HCT116 (cell line): Measurements from ENCODE around the gene TWF1. TPM values are rescaled to one million over a fixed set of nuclear protein-coding genes. Genes with fewer than 3 reads are reported as not detected.

Source experiments
- ATAC-seq: fragments of 200-7000 bp; cut with Tn5 transposase; 2 replicates; pipeline ENCODE4 v1.9.1; 2020; ENCODE audit warnings: mild to moderate bottlenecking, moderate library complexity
- BruUV-seq: library from RNA; stranded (reverse); fragments of 400-500 nt; replicated peaks from 2 replicates; lab custom pipeline; 2021; lab: Mats Ljungman, UMichigan
- CTCF ChIA-PET: fragments of 300-600 bp; sonication (Branson Sonifier 250); formaldehyde crosslinking; loops from one replicate; lab custom pipeline; 2021; ENCODE audit warnings: antibody characterized with exemption; lab: Charles Lee
- POLR2A ChIA-PET: fragments of 300-600, 350-600 bp; sonication (Branson Sonifier 250); formaldehyde crosslinking; loops from one replicate; lab custom pipeline; 2021; ENCODE audit warnings: antibody characterized with exemption; lab: Charles Lee
- RAD21 ChIA-PET, 2 experiments: fragments of 300-600 bp; sonication (Branson Sonifier 250); formaldehyde crosslinking; loops; one replicate each; lab custom pipeline; 2023; ENCODE audit warnings: low total read pairs in 2 of 2; ENCODE audit not compliant: uncharacterized antibody in 2 of 2, unreplicated experiment in 2 of 2, low non-redundant PET in 1 of 2; lab: Charles Lee
- DNase-seq: peaks from one replicate; pipeline ENCODE4 v3.0.0-alpha.2; 2010; ENCODE audit warnings: low read depth, low spot score
- H2AFZ ChIP-seq: fragments of 200-600 bp; shearing (Covaris generic), sonication (generic); 2 replicates; pipeline ENCODE4 v1.6.1; 2017; ENCODE audit warnings: low read depth, mixed run types, mixed read lengths, antibody characterized with exemption, low read length; ENCODE audit not compliant: poor library complexity, severe bottlenecking
- H3K27ac ChIP-seq: 2 replicates; pipeline ENCODE4 v1.5.1; 2012; ENCODE audit warnings: low read depth, low read length
- H3K27me3 ChIP-seq: fragments of 200-600 bp; sonication (generic); 2 replicates; pipeline ENCODE4 v1.6.1; 2016; ENCODE audit warnings: mixed run types, low read length, mixed read lengths; ENCODE audit not compliant: insufficient read depth
- H3K36me3 ChIP-seq, 2 experiments: fragments of 200-500 bp in 1 of 2; fragments of 200-600 bp in 1 of 2; sonication (Bioruptor generic) in 1 of 2; sonication (generic) in 1 of 2; 2 replicates each; pipeline versions ENCODE4 v1.5.1 to v1.6.1; 2014 to 2016; ENCODE audit warnings: low read length in 2 of 2, inconsistent platforms in 1 of 2, mixed read lengths in 1 of 2, mixed run types in 1 of 2; ENCODE audit not compliant: insufficient read depth in 2 of 2, control insufficient read depth in 1 of 2
- H3K4me1 ChIP-seq, 2 experiments: fragments of 200-600 bp in 1 of 2; sonication (generic) in 1 of 2; 2 replicates each; pipeline versions ENCODE4 v1.5.1 to v1.6.1; 2012 to 2017; ENCODE audit warnings: low read length in 2 of 2, inconsistent platforms in 1 of 2, mild to moderate bottlenecking in 1 of 2, mixed read lengths in 1 of 2, mixed run types in 1 of 2, moderate library complexity in 1 of 2; ENCODE audit not compliant: insufficient read depth in 2 of 2, control insufficient read depth in 1 of 2
- H3K4me2 ChIP-seq: fragments of 200-600 bp; sonication (generic); 2 replicates; pipeline ENCODE4 v1.6.1; 2017; ENCODE audit warnings: mixed run types, low read length, mixed read lengths
- H3K4me3 ChIP-seq, 2 experiments: fragments of 200-600 bp in 1 of 2; sonication (generic) in 1 of 2; replicated peaks in 1 of 2; 2 replicates each; pipeline ENCODE4 v1.5.1; 2011 to 2016; ENCODE audit warnings: low read length in 2 of 2, control low read depth in 1 of 2, low read depth in 1 of 2, mild to moderate bottlenecking in 1 of 2, mixed read lengths in 1 of 2, mixed run types in 1 of 2
- H3K79me2 ChIP-seq: fragments of 200-600 bp; sonication (generic); 2 replicates; pipeline ENCODE4 v1.6.1; 2017; ENCODE audit warnings: mild to moderate bottlenecking, mixed run types, low read length, moderate library complexity, mixed read lengths; ENCODE audit not compliant: insufficient read depth
- H3K9ac ChIP-seq: fragments of 200-600 bp; sonication (generic); 2 replicates; pipeline ENCODE4 v1.6.1; 2016; ENCODE audit warnings: low read length, mixed read lengths
- H3K9me2 ChIP-seq: fragments of 200-600 bp; sonication (generic), shearing (Covaris generic); 2 replicates; pipeline ENCODE4 v1.6.1; 2017; ENCODE audit warnings: mixed run types, mild to moderate bottlenecking, moderate library complexity; ENCODE audit not compliant: insufficient read depth
- H3K9me3 ChIP-seq, 2 experiments: fragments of 200-500 bp in 1 of 2; fragments of 200-600 bp in 1 of 2; sonication (Bioruptor generic) in 1 of 2; sonication (generic) in 1 of 2; 2 replicates each; pipeline ENCODE4 v1.6.1; 2014 to 2017; ENCODE audit warnings: low read length in 2 of 2, mixed read lengths in 2 of 2, inconsistent platforms in 1 of 2, low read depth in 1 of 2, mild to moderate bottlenecking in 1 of 2, mixed run types in 1 of 2, moderate library complexity in 1 of 2; ENCODE audit not compliant: control insufficient read depth in 1 of 2, insufficient read depth in 1 of 2
- H4K20me1 ChIP-seq: fragments of 200-600 bp; sonication (generic), shearing (Covaris generic); 2 replicates; pipeline ENCODE4 v1.6.1; 2017; ENCODE audit warnings: mixed run types, mild to moderate bottlenecking, moderate library complexity; ENCODE audit not compliant: insufficient read depth
- ATF3 ChIP-seq: IDR thresholded peaks from 2 replicates; pipeline ENCODE4 v1.6.1; 2012
- CBX3 ChIP-seq: IDR thresholded peaks from 2 replicates; pipeline ENCODE4 v1.6.1; 2012; ENCODE audit warnings: low read depth
- CEBPB ChIP-seq: IDR thresholded peaks from 2 replicates; pipeline ENCODE4 v1.6.1; 2012; ENCODE audit warnings: low read depth
- EZH2phosphoT487 ChIP-seq: fragments of 200-600 bp; IDR thresholded peaks from 2 replicates; pipeline ENCODE4 v1.6.1; 2018; ENCODE audit warnings: antibody characterized with exemption, borderline replicate concordance
- FOSL1 ChIP-seq: IDR thresholded peaks from 2 replicates; pipeline ENCODE4 v1.6.1; 2012; ENCODE audit warnings: low read depth
- RAD21 ChIP-seq: IDR thresholded peaks from 2 replicates; pipeline ENCODE4 v1.6.1; 2012; ENCODE audit warnings: low read depth, mild to moderate bottlenecking
- REST ChIP-seq: IDR thresholded peaks from 2 replicates; pipeline ENCODE4 v1.6.1; 2012; ENCODE audit warnings: low read depth
- SP1 ChIP-seq: IDR thresholded peaks from 2 replicates; pipeline ENCODE4 v1.6.1; 2012; ENCODE audit warnings: low read depth
- TCF7L2 ChIP-seq: IDR thresholded peaks from 2 replicates; pipeline ENCODE4 v1.7.0; 2011; ENCODE audit warnings: borderline replicate concordance, inconsistent platforms; ENCODE audit not compliant: insufficient read depth, insufficient read length; ENCODE audit errors: extremely low read depth
- ZBTB33 ChIP-seq: IDR thresholded peaks from 2 replicates; pipeline ENCODE4 v1.6.1; 2011; ENCODE audit warnings: mild to moderate bottlenecking, low read length, moderate library complexity; ENCODE audit not compliant: insufficient replicate concordance; ENCODE audit errors: extremely low read depth
- intact Hi-C: fragments of 100-400 bp; cut with micrococcal nuclease; formaldehyde crosslinking; loops from 2 replicates; pipeline ENCODE4 v1.10.0; 2022
- total RNA-seq: library from RNA; stranded (reverse); gene quantifications from one replicate; pipeline ENCODE4 v1.2.1, GENCODE V29; 2021; ENCODE audit not compliant: unreplicated experiment
- TF ChIP-seq, protein P1 (sequence below): IDR thresholded peaks from 2 replicates; pipeline ENCODE4 v1.6.1; 2012
- TF ChIP-seq, protein P2 (sequence below), 3 experiments: fragments of 200-600 bp in 1 of 3; sonication (generic) in 1 of 3; IDR thresholded peaks in 2 of 3; conservative IDR thresholded peaks in 1 of 3; 2 replicates each; pipeline ENCODE4 v1.5.1; 2012 to 2017; ENCODE audit warnings: low read depth in 2 of 3, low read length in 2 of 3, antibody characterized with exemption in 1 of 3, borderline replicate concordance in 1 of 3, control low read depth in 1 of 3, mild to moderate bottlenecking in 1 of 3, mixed read lengths in 1 of 3, mixed run types in 1 of 3, moderate library complexity in 1 of 3; ENCODE audit not compliant: insufficient read depth in 1 of 3

The TWF1 gene
- total RNA-seq, 1 experiment from 2014 or later, result 125 TPM

DNA sequence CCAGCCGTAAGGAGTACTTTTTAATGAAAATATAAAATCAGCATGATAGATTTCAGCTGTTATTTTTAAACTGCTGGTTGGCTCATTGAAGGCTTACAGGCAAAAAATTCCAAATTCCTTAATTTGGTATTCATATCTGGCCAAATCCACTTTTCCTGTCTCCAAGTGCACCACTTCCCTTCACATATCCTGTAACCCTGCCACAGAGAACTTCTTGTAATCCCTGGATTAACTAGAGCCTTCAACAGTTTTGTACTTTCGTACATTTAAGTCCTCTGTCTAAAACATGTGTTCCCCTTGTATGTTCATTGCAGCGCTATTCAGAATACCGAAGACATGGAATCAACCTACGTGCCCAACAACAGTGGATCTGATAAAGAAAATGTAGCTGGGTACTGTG is 57.1 kb downstream of the TWF1 start:
- no peaks in the 10 kb centered on the region for H4K20me1 ChIP-seq
- POLR2A ChIA-PET, result no interaction called here
- no peak overlapping the region for H3K4me2 ChIP-seq
- no peak overlapping the region for H3K9ac ChIP-seq
- no peak overlapping the region for H3K4me3 ChIP-seq
- H3K9me3 ChIP-seq, result no peaks in the 10 kb centered on the region
- TF ChIP-seq RAD21 (no peak), ATF3 (no peak), FOSL1 (no peak), REST (no peak), ZBTB33 (no peak), EZH2phosphoT487 (no peak), CBX3 (no peak), CEBPB (no peak), TCF7L2 (no peak), SP1 (no peak)
- TF ChIP-seq, protein P1, sequence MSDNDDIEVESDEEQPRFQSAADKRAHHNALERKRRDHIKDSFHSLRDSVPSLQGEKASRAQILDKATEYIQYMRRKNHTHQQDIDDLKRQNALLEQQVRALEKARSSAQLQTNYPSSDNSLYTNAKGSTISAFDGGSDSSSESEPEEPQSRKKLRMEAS, result no peak
- TF ChIP-seq, protein P2, sequence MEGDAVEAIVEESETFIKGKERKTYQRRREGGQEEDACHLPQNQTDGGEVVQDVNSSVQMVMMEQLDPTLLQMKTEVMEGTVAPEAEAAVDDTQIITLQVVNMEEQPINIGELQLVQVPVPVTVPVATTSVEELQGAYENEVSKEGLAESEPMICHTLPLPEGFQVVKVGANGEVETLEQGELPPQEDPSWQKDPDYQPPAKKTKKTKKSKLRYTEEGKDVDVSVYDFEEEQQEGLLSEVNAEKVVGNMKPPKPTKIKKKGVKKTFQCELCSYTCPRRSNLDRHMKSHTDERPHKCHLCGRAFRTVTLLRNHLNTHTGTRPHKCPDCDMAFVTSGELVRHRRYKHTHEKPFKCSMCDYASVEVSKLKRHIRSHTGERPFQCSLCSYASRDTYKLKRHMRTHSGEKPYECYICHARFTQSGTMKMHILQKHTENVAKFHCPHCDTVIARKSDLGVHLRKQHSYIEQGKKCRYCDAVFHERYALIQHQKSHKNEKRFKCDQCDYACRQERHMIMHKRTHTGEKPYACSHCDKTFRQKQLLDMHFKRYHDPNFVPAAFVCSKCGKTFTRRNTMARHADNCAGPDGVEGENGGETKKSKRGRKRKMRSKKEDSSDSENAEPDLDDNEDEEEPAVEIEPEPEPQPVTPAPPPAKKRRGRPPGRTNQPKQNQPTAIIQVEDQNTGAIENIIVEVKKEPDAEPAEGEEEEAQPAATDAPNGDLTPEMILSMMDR (IDR thresholded peaks at IDR 0.05 in 2 of 3, conservative IDR thresholded peaks at IDR 0.05 in 1 of 3; ENCODE audit: borderline replicate concordance in 1 of 3, insufficient read depth in 1 of 3, low read depth in 2 of 3, low read length in 2 of 3), result no peak
- BruUV-seq, result no TSS peak
- intact Hi-C loops, result no loop called here
- RAD21 ChIA-PET, result no interaction called here
- H3K9me2 ChIP-seq, result no peaks in the 10 kb centered on the region
- H3K79me2 ChIP-seq, result peaks cover 5% of the 10 kb centered on the region; the same call in 1 of the 2 replicates
- CTCF ChIA-PET, result no interaction called here
- ATAC-seq, result no peak
- no peak for DNase-seq
- H2AFZ ChIP-seq, result no peak overlapping the region
- H3K27me3 ChIP-seq, result no peaks in the 10 kb centered on the region
- peaks cover 8 to 19% of the 10 kb centered on the region in 2 experiments; a peak in 3 of 4 replicates for H3K36me3 ChIP-seq
- no peaks in the 10 kb centered on the region for H3K4me1 ChIP-seq
- H3K27ac ChIP-seq, result no peak overlapping the region
